Keratinocyte (primary cell): ENCODE measurements around the gene RNF175. TPM values are rescaled to one million over a fixed set of nuclear protein-coding genes. Genes with fewer than 3 reads are reported as not detected.

ENCODE experiments used
- DNase-seq: peaks from one replicate; pipeline ENCODE4 v3.0.0-alpha.2; 2011; ENCODE audit warnings: low read depth, missing footprints, low spot score
- FAIRE-seq: peaks from 2 replicates; lab custom pipeline; 2011; peaks lifted over from hg19 to GRCh38; lab: Jason Lieb, UNC
- H2AFZ ChIP-seq: 2 replicates; pipeline ENCODE4 v1.6.0; 2012; ENCODE audit warnings: low read length, control low read depth, inconsistent platforms; ENCODE audit not compliant: control insufficient read depth
- H3K27ac ChIP-seq: 2 replicates; pipeline ENCODE4 v1.5.1; 2011; ENCODE audit warnings: low read length; ENCODE audit not compliant: control insufficient read depth, insufficient read depth
- H3K27me3 ChIP-seq: 3 replicates; pipeline ENCODE4 v1.6.0; 2011; ENCODE audit warnings: low read length; ENCODE audit not compliant: control insufficient read depth, insufficient read depth; ENCODE audit errors: extremely low read depth
- H3K36me3 ChIP-seq, 2 experiments: 2 replicates in 1 of 2; 3 replicates in 1 of 2; pipeline ENCODE4 v1.5.1; 2011; ENCODE audit warnings: low read length in 2 of 2, mild to moderate bottlenecking in 1 of 2; ENCODE audit not compliant: control insufficient read depth in 2 of 2, insufficient read depth in 2 of 2; ENCODE audit errors: extremely low read depth in 1 of 2
- H3K4me1 ChIP-seq: 3 replicates; pipeline ENCODE4 v1.5.1; 2011; ENCODE audit warnings: low read length; ENCODE audit not compliant: control insufficient read depth, insufficient read depth; ENCODE audit errors: extremely low read depth
- H3K4me2 ChIP-seq: 3 replicates; pipeline ENCODE4 v1.6.0; 2011; ENCODE audit warnings: low read depth, low read length; ENCODE audit not compliant: control insufficient read depth, insufficient read depth; ENCODE audit errors: extremely low read depth
- H3K4me3 ChIP-seq, 3 experiments: fragments of 200-600 bp in 1 of 3; sonication (generic) in 1 of 3; 2 replicates in 2 of 3; 3 replicates in 1 of 3; pipeline ENCODE4 v1.5.1; 2011 to 2016; ENCODE audit warnings: low read length in 3 of 3, mild to moderate bottlenecking in 3 of 3, control low read depth in 2 of 3, inconsistent platforms in 1 of 3, low read depth in 1 of 3, mixed read lengths in 1 of 3, mixed run types in 1 of 3, moderate library complexity in 1 of 3; ENCODE audit not compliant: control insufficient read depth in 2 of 3, insufficient read depth in 2 of 3; ENCODE audit errors: extremely low read depth in 1 of 3
- H3K79me2 ChIP-seq: 2 replicates; pipeline ENCODE4 v1.6.0; 2012; ENCODE audit warnings: low read length; ENCODE audit not compliant: control insufficient read depth, insufficient read depth
- H3K9ac ChIP-seq: 3 replicates; pipeline ENCODE4 v1.6.0; 2011; ENCODE audit warnings: low read length; ENCODE audit not compliant: control insufficient read depth, insufficient read depth; ENCODE audit errors: extremely low read depth
- H3K9me1 ChIP-seq: 3 replicates; pipeline ENCODE4 v1.6.0; 2011; ENCODE audit warnings: low read length; ENCODE audit not compliant: control insufficient read depth, insufficient read depth; ENCODE audit errors: extremely low read depth
- H3K9me3 ChIP-seq: 2 replicates; pipeline ENCODE4 v1.5.1; 2012; ENCODE audit warnings: low read depth, low read length; ENCODE audit not compliant: control insufficient read depth
- H4K20me1 ChIP-seq: 3 replicates; pipeline ENCODE4 v1.6.0; 2011; ENCODE audit warnings: low read length; ENCODE audit not compliant: control insufficient read depth, insufficient read depth; ENCODE audit errors: extremely low read depth
- EZH2 ChIP-seq: IDR thresholded peaks from one replicate; pipeline ENCODE4 v1.6.1; 2012; ENCODE audit warnings: inconsistent platforms, mild to moderate bottlenecking, low read length, moderate library complexity
- dilution Hi-C: fragments of 300-500 bp; cut with MboI; formaldehyde crosslinking; loops from one replicate; pipeline ENCODE4 v1.7.0; 2020; ENCODE audit warnings: low sequenced_read_pairs; ENCODE audit not compliant: extremely low pct_ligation_motif_present
- polyA plus RNA-seq, 5 experiments: library from polyadenylated mRNA; depleted of rRNA in 3 of 5; stranded (reverse) in 3 of 5; stranded (forward) in 1 of 5; unstranded in 1 of 5; fragments of >200 nt; gene quantifications; 1 replicate in 1 of 5; 2 replicates in 3 of 5; 3 replicates in 1 of 5; pipeline versions ENCODE4 v1.2.1 to v1.2.3, GENCODE V29; 2011 to 2012; ENCODE audit warnings: missing spikeins in 2 of 5, low read depth in 1 of 5, low replicate concordance in 1 of 5
- TF ChIP-seq, protein P1 (sequence below), 3 experiments: IDR thresholded peaks in 1 of 3; conservative IDR thresholded peaks in 1 of 3; optimal IDR thresholded peaks in 1 of 3; 2 replicates in 2 of 3; 3 replicates in 1 of 3; pipeline versions ENCODE3 to v1.5.1; 2011; ENCODE audit warnings: low read length in 3 of 3, mild to moderate bottlenecking in 3 of 3, moderate library complexity in 2 of 3, control low read depth in 1 of 3, inconsistent platforms in 1 of 3; ENCODE audit not compliant: insufficient read depth in 2 of 3; ENCODE audit errors: extremely low read depth in 1 of 3

The RNF175 gene
- polyA plus RNA-seq, 1 donor (not counting 4 experiments of a cell fraction or from before 2014, with no cell fraction given) = not detected

DNA sequence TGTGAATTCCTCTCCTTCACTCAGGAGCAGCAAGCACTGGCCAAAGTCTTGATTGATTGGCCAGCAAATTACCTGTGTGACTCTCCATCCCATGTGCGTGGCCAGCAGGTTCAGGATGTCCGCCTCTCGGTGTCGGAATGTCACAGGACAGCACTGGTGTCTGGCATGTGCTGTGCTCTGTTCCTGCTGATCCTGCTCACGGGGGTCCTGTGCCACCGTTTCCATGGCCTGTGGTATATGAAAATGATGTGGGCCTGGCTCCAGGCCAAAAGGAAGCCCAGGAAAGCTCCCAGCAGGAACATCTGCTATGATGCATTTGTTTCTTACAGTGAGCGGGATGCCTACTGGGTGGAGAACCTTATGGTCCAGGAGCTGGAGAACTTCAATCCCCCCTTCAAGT is 55.3 kb downstream of the RNF175 start:
- no peaks in the 10 kb centered on the region for H3K79me2 ChIP-seq
- FAIRE-seq = no peak
- dilution Hi-C loops = no loop called here

DNA sequence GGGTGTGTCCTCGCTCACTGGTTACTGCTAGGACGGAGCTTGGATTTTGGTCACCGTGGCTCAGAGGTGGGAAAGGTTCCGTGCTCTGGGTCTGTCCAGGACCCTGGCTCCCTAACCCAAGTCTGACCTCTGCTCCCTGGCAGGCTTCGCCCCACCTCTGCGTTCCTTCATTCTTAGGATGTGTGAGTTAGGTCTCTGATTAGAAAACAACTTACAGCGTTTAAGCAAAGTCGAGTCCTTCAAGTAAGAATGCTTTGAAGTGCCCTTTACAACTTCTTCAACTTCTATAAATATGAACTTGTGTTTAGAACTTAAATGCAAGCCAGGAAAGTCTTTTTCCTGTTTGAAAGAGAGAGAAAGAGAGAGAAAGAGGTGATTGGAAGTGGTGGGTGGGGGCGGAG is 74.9 kb downstream of the RNF175 start:
- no peaks in the 10 kb centered on the region for H3K9me1 ChIP-seq
- H3K4me3 ChIP-seq = peak overlapping the region; percentile 40 to 64 (median 59)
- DNase-seq (no peak), FAIRE-seq (no peak)
- no peaks in the 10 kb centered on the region for H3K36me3 ChIP-seq
- peak overlapping the region; percentile 79 for H3K4me2 ChIP-seq
- peaks cover 2% of the 10 kb centered on the region for H3K4me1 ChIP-seq
- no peaks in the 10 kb centered on the region for H4K20me1 ChIP-seq
- H3K9ac ChIP-seq = peak overlapping the region; percentile 62
- peaks cover 16% of the 10 kb centered on the region for H3K27me3 ChIP-seq
- TF ChIP-seq, protein P1, sequence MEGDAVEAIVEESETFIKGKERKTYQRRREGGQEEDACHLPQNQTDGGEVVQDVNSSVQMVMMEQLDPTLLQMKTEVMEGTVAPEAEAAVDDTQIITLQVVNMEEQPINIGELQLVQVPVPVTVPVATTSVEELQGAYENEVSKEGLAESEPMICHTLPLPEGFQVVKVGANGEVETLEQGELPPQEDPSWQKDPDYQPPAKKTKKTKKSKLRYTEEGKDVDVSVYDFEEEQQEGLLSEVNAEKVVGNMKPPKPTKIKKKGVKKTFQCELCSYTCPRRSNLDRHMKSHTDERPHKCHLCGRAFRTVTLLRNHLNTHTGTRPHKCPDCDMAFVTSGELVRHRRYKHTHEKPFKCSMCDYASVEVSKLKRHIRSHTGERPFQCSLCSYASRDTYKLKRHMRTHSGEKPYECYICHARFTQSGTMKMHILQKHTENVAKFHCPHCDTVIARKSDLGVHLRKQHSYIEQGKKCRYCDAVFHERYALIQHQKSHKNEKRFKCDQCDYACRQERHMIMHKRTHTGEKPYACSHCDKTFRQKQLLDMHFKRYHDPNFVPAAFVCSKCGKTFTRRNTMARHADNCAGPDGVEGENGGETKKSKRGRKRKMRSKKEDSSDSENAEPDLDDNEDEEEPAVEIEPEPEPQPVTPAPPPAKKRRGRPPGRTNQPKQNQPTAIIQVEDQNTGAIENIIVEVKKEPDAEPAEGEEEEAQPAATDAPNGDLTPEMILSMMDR (optimal IDR thresholded peaks at IDR 0.05 in 1 of 3, IDR thresholded peaks at IDR 0.05 in 1 of 3, conservative IDR thresholded peaks at IDR 0.05 in 1 of 3; ENCODE audit: extremely low read depth in 1 of 3, insufficient read depth in 2 of 3, low read length in 3 of 3) = no peak
- TF ChIP-seq EZH2 = no peak
- dilution Hi-C loops = no loop called here
- H2AFZ ChIP-seq = peak overlapping the region; percentile 52
- peaks cover 2% of the 10 kb centered on the region for H3K9me3 ChIP-seq
- no peaks in the 10 kb centered on the region for H3K79me2 ChIP-seq
- H3K27ac ChIP-seq = no peak overlapping the region

More for the DNA sequence above, 55.3 kb downstream of the RNF175 start:
- DNase-seq = no peak
- H4K20me1 ChIP-seq = no peaks in the 10 kb centered on the region
- H2AFZ ChIP-seq = no peak overlapping the region
- no peak overlapping the region for H3K4me2 ChIP-seq
- no peak overlapping the region for H3K27ac ChIP-seq
- H3K36me3 ChIP-seq = no peaks in the 10 kb centered on the region
- no peaks in the 10 kb centered on the region for H3K4me1 ChIP-seq
- H3K9me3 ChIP-seq = no peaks in the 10 kb centered on the region
- no peak for TF ChIP-seq EZH2
- TF ChIP-seq, protein P1 (optimal IDR thresholded peaks at IDR 0.05 in 1 of 3, IDR thresholded peaks at IDR 0.05 in 1 of 3, conservative IDR thresholded peaks at IDR 0.05 in 1 of 3; ENCODE audit: extremely low read depth in 1 of 3, insufficient read depth in 2 of 3, low read length in 3 of 3) = no peak
- H3K9me1 ChIP-seq = no peaks in the 10 kb centered on the region
- no peak overlapping the region for H3K4me3 ChIP-seq
- no peak overlapping the region for H3K9ac ChIP-seq
- no peaks in the 10 kb centered on the region for H3K27me3 ChIP-seq
